Stimulated activated CD8-positive, alpha-beta memory T cell treated with anti-CD3 and anti-CD28 coated beads, Interleukin-7, amount 100 ng/mL, for 48 hours (primary cell): Measurements from ENCODE around the gene PTGIS.
"Not testable (repeated sequence)": the region's sequence is repeated elsewhere in the genome, so short reads cannot be mapped to it uniquely, and the experiment has no call there.

Source experiments
- DNase-seq, 2 donors: peaks; one replicate each; pipeline ENCODE4 v3.0.0-alpha.2; 2020; ENCODE audit warnings: low read depth in 1 of 2; ENCODE audit errors: extremely low read depth in 1 of 2

Gene PTGIS

GRCh38 chr20:49567421-49568277 lies at the start of gene PTGIS:
PTGIS (minus strand) TSS chr20:49568137; CDS start chr20:49568116, 21 bp downstream.
- DNase-seq = no peak

DNA sequence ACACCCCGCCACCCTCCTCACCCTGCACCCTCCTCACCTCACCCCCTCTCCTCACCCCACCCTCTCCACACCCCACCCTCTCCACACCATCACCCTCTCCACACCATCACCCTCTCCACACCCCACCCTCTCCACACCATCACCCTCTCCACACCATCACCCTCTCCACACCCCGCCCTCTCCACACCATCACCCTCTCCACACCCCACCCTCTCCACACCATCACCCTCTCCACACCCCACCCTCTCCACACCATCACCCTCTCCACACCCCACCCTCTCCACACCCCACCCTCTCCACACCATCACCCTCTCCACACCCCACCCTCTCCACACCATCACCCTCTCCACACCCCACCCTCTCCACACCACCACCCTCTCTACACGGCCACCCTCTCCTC lies 49.5 kb upstream of the PTGIS start:
- not testable (repeated sequence) for DNase-seq

DNA sequence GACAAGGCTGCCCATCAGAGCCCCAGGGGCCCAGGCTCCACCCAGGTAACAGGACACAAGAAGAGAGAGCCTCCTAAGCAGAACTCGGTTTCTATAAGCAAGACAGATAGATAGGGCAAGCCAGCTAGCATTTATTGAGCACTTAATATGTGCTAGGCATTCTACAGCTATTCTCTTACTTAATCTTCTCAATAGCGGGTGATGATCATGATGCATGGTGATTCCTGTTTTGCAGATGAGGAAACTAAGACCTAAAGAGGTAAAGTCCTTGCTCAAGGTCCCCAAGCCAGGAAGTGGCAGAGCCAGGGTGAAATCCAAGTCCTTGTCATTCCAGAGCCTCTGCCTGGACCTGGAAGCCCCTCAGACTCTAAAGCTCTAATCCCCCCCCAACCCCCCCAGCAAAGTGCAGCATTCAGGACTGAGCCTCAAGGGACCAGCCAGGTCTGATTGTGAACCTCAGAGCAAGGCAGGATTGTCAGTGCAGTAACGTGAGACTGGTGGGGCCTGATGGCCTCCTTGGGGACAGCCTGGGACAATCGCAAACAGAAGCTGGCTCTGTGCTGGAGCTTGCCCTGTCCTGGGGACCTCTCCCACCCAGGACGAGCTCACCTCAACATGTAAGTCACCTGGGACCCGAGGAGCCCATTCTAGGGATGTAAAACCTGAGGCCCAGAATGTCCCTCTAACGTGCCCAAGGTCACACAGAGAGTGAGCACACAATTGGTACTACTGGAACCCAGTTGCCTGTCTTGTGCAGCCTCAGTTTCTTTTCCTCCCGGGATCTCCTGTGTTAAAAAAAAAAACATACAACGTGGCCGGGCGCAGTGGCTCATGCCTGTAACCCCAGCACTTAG lies 48.4 kb upstream of the PTGIS start:
- DNase-seq = no peak

- no peak for DNase-seq
Measured at GRCh38 chr20:49615401-49616153, 47.6 kb upstream of the PTGIS start.

DNA sequence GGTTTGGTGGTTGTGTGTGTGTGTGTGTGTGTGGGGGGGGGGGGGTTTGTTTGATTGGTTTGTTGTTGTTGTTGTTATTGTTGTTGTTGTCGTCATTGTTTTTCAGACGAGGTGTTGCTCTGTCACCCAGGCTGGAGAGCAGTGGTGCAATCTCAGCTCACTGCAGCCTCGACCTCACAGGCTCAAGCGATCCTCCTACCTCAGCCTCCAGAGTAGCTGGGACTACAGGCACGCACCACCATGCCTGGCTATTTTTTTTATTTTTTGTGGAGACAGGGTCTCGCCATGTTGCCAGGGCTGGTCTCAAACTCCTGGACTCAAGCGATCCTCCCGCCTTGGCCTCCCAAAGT lies 47.1 kb upstream of the PTGIS start:
- not testable (repeated sequence) for DNase-seq

DNA sequence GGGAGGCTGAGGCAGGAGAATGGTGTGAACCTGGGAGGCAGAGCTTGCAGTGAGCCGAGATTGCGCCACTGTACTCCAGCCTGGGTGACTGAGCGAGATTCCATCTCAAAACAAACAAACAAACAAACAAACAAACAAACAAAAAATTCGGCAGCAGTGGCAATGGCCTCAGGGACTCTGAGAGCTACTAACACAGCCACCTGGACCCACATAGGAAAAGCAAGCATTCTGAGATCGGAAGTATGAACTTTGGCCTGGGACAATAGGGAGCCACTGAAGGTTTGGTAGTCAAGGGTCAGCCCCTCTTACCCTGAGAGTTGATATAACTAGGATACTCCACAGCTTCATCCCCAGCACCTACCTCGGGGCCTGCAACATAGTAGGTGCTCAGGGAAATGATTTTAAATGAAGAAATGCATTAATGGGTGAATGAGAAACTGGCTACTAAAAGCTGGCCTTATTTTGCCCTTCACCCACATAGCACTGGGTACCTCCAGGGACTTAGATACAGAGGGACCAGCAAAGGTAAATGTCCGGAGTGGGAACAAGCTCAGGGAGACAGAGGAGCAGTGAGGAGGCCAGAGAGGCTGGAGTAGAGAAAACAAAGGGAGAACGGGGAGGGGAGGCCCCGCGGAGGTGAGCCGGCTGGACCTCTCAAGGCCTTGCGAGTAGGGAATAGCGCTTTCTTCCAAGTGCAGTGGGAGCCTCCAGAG lies 46.6 kb upstream of the PTGIS start:
- DNase-seq = no peak

- DNase-seq = no peak
Measured at GRCh38 chr20:49612127-49612738, 44.3 kb upstream of the PTGIS start.

DNA sequence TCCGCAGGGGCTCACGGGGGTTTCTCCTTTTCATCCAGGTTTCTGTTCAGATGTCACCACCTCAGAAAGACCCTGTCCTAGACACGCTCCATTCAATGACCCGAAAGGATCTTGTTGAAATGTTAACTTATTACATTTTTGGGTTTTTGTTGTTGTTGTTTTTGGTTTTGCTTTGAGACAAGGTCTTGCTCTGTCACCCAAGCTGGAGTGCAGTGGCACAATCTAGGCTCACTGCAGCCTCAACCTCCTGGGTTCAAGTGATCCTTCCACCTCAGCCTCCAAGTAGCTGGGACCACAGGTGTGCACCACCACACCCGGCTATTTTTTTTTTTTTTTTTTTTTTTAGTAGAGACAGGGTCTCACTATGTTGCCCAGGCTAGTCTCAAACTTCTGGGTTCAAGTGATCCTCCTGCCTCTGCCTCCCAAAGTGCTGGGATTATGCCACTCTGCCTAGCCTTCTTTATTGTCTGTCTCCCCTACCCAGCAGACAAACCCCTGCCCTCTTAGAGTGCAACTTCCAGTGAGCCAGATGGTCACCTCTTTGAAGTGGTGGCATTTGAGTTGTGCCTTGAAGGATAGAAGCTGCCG lies 43.7 kb upstream of the PTGIS start:
- not testable (repeated sequence) for DNase-seq

DNA sequence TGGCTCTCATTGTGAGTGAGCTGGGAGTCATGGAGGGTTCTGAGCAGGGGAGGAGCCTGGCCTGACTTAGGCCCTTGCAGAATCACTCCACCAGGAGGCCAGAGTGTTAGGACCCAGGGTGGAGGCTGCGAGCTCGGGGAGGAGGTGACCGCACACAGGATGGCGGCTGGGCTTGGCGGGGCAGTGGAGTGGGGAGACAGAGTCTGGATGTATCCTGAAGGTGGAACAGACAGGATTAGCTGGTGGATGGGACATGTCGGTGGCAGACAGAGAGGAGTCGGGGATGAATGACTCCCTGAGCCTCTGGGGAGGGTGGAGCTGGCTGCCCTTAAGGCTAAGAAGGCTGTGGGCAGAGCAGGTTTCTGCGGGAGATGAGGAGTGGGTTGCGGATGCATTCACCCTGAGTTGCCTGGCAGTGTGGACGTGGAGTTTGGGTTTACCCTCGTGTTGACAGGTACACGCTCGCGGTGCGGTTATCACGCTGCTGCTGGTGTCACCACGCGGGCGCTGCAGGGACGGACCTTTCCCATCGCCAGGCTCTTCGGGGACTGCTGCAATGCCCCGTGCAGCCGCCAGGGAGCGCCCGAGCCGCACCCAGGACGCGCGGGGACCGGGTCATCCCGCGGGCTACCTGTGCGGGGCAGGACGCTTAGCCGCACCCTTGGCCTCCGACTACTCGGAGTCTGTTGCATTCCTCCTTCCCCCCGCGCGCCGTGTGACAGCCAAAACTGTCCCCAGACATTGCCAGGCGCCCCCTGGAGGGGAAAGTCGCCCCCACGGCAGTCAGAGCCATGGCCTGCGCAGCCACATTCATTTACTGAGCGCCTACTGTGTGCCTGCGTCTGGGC lies 43.0 kb upstream of the PTGIS start:
- peak; percentile 62 to 65 for DNase-seq

- peak; percentile 55 to 62 for DNase-seq
Measured at GRCh38 chr20:49608752-49609670, 41.1 kb upstream of the PTGIS start.

GRCh38 chr20:49607568-49607967 lies 39.6 kb upstream of the PTGIS start:
- no peak for DNase-seq

DNA sequence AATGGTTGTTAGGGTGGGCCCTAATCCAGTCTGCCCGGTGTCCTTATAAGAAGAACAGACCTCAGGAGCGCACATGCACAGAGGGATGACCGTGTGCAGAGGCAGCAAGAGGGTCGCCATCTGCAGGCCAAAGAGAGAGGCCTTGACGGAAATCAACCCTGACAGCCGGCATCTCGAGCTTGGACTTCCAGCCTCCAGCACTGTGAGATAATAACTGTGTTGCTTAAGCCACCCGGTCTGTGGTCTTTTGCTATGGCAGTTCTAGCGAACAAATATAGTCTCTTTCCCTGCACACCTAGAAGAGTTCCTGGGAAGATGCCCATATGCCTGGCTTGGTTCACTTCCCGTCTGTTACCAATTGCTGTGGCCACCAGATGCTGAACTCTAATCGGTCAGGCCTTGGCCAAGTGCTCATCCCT lies 35.3 kb upstream of the PTGIS start:
- DNase-seq = no peak

DNA sequence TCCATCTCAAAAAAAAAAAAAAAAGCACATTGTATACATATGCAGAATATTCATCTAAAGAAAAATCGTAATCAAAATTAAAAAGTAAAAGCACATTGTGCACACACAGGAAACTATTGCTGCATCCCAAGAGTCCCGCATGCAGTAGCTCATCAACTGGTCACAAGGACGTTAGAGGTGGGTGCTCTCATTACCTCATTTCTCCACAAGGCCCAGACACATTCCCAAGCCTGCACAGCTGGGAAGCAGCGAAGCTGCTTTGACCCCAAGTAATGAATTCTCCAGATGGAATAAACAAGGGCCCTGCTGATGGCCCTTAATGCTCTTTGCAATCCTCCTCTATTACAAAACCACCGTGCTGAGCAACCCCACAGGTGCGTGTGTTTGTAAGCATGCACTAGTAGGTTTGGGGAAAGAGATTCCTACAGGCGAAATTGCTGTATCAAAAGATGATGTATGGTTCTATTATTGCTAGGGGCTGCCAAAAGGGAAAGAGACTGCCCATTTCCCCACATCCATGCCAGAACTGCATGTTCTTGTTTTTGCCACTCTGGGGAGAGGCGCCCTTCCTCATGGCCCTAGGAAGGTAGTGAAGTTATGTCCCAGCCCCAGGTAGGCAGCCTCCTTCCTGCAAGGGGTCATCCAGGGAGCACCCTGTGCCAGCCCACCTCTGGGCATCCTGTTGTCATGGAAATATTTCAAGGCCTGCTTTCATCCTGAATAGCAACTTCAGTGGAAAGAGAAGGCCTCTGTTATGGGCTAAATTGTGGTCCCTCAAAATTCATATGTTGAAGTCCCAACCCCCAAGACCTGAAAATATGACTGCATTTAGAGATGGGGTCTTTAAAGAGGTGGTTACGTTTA lies 34.6 kb upstream of the PTGIS start:
- no peak for DNase-seq

DNA sequence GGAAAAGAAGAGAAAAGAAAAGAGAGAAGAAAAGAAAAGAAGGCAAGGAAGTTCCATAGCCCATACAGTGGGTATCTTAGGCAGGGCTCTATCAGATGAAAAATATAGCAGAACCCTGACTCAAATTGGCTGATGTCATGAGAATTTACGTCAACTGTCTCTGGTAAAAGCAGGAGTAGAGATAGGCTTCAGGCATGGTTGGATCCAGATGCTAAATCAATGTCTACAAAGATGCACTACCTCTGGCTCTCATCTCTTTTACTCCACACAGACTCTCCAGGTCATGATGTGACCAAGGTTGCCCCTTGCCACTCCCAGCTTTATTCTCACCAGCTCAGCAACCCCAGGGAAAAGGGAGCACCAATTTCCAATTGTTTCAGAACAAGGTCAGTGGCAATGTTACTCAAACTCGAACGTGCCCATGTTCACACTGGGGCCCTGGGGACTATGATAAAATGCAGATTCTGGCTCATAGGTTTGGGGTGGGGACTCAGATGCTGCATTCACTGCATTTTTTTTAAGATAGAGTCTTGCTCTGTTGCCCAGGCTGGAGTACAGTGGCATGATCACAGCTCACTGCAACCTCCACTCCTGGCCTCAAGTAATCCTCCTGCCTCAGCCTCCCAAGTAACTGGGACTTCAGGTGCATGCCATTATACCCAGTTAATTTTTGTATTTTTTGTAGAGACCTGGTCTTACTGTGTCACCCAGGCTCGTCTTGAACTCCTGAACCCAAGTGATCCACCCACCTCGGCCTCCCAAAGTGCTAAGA lies 33.4 kb upstream of the PTGIS start:
- no peak for DNase-seq

GRCh38 chr20:49599746-49600113 lies 31.8 kb upstream of the PTGIS start:
- no peak for DNase-seq

DNA sequence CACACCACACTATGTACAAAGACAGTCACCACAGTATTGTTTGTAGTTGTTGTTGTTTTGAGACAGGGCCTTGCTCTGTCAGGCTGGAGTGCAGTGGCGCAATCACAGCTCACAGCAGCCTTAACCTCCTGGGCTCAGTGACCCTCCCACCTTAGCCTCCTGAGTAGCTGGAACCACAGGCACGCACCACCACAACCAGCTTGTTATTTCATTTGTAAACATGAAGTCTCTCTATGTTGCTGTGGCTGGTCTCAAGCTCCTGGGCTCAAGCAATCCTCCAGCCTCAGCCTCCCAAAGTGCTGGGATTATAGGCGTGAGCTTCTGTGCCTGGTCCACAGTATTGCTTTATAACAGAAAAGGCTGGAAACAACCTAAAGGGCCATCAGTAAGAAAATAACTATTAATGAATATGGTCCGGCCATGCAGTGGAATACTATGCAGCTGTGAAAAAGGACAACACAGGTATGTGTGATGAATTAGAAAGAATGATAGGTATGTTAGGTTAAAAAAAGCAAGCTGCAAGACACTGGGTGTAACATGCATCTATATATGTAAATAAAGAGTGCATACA lies 30.0 kb upstream of the PTGIS start:
- no peak for DNase-seq
